Endothelial cell of umbilical vein (primary cell): ENCODE data around the gene RIMBP2. TPM values are rescaled to one million over a fixed set of nuclear protein-coding genes. Genes with fewer than 3 reads are reported as not detected.

Source experiments
- BruUV-seq: library from RNA; stranded (reverse); fragments of 400-500 nt; replicated peaks from 2 replicates; lab custom pipeline; 2021; lab: Mats Ljungman, UMichigan
- CTCF ChIA-PET: fragments of 300-600, 350-600 bp; sonication (Branson Sonifier 250); formaldehyde crosslinking; loops from one replicate; lab custom pipeline; 2021; ENCODE audit warnings: antibody characterized with exemption, inconsistent platforms; lab: Charles Lee
- POLR2A ChIA-PET: fragments of 300-600, 350-600 bp; sonication (Branson Sonifier 250); formaldehyde crosslinking; loops from one replicate; lab custom pipeline; 2021; ENCODE audit warnings: antibody characterized with exemption, inconsistent platforms; lab: Charles Lee
- DNase-seq: peaks from one replicate; pipeline ENCODE4 v3.0.0-alpha.2; 2011; ENCODE audit warnings: low read depth, low spot score
- FAIRE-seq: peaks from 2 replicates; lab custom pipeline; 2011; peaks lifted over from hg19 to GRCh38; lab: Jason Lieb, UNC
- H2AFZ ChIP-seq: 2 replicates; pipeline ENCODE4 v1.6.0; 2012; ENCODE audit warnings: low read depth, low read length, control low read depth, inconsistent platforms
- H3K27ac ChIP-seq: 2 replicates; pipeline ENCODE4 v1.5.1; 2011; ENCODE audit warnings: low read depth, mild to moderate bottlenecking, control low read depth, low read length, moderate library complexity; ENCODE audit not compliant: insufficient read depth
- H3K27me3 ChIP-seq, 2 experiments: 2 replicates each; pipeline versions ENCODE4 v1.6.0 to v1.6.1; 2011; ENCODE audit warnings: low read length in 2 of 2, mixed read lengths in 1 of 2; ENCODE audit not compliant: control insufficient read depth in 2 of 2, insufficient read depth in 2 of 2
- H3K36me3 ChIP-seq, 2 experiments: 2 replicates in 1 of 2; 3 replicates in 1 of 2; pipeline ENCODE4 v1.5.1; 2011; ENCODE audit warnings: low read length in 2 of 2, mild to moderate bottlenecking in 1 of 2, moderate library complexity in 1 of 2; ENCODE audit not compliant: control insufficient read depth in 2 of 2, insufficient read depth in 2 of 2; ENCODE audit errors: extremely low read depth in 1 of 2
- H3K4me1 ChIP-seq: 3 replicates; pipeline ENCODE4 v1.5.1; 2011; ENCODE audit warnings: mild to moderate bottlenecking, low read length; ENCODE audit not compliant: control insufficient read depth, insufficient read depth; ENCODE audit errors: extremely low read depth
- H3K4me2 ChIP-seq: 2 replicates; pipeline ENCODE4 v1.6.1; 2011; ENCODE audit warnings: low read length, control low read depth, mixed read lengths; ENCODE audit not compliant: insufficient read depth
- H3K4me3 ChIP-seq, 3 experiments: fragments of 200-600 bp in 1 of 3; sonication (generic), shearing (Covaris generic) in 1 of 3; replicated peaks in 1 of 3; 2 replicates each; pipeline ENCODE4 v1.5.1; 2011 to 2016; ENCODE audit warnings: control low read depth in 3 of 3, low read length in 3 of 3, mild to moderate bottlenecking in 2 of 3, inconsistent platforms in 1 of 3, low read depth in 1 of 3, moderate library complexity in 1 of 3; ENCODE audit not compliant: insufficient read depth in 1 of 3
- H3K79me2 ChIP-seq: 2 replicates; pipeline ENCODE4 v1.6.0; 2012; ENCODE audit warnings: low read length, inconsistent platforms; ENCODE audit not compliant: control insufficient read depth, insufficient read depth
- H3K9ac ChIP-seq: replicated peaks from 2 replicates; pipeline ENCODE3; 2011; ENCODE audit warnings: low read length, control low read depth; ENCODE audit not compliant: insufficient read depth; ENCODE audit errors: extremely low read depth
- H3K9me1 ChIP-seq: replicated peaks from 3 replicates; pipeline ENCODE4 v1.6.0; 2011; ENCODE audit warnings: mild to moderate bottlenecking, low read length; ENCODE audit not compliant: control insufficient read depth, insufficient read depth; ENCODE audit errors: extremely low read depth
- H3K9me3 ChIP-seq: replicated peaks from 2 replicates; pipeline ENCODE4 v1.5.1; 2012; ENCODE audit warnings: low read length, inconsistent platforms; ENCODE audit not compliant: control insufficient read depth, insufficient read depth
- H4K20me1 ChIP-seq: replicated peaks from 2 replicates; pipeline ENCODE3; 2011; ENCODE audit warnings: mild to moderate bottlenecking, low read length; ENCODE audit not compliant: control insufficient read depth, insufficient read depth; ENCODE audit errors: extremely low read depth
- CTCF ChIP-seq, 2 donors: IDR thresholded peaks; 1 replicate in 1 of 2; 2 replicates in 1 of 2; pipeline ENCODE4 v1.5.1; 2011; ENCODE audit warnings: low read length in 2 of 2, mild to moderate bottlenecking in 2 of 2, moderate library complexity in 2 of 2, control low read depth in 1 of 2, inconsistent platforms in 1 of 2, low read depth in 1 of 2; ENCODE audit not compliant: insufficient read depth in 1 of 2; ENCODE audit errors: extremely low read depth in 1 of 2
- EZH2 ChIP-seq: IDR thresholded peaks from 2 replicates; pipeline ENCODE4 v1.6.1; 2012; ENCODE audit warnings: borderline replicate concordance, low read depth, mild to moderate bottlenecking, moderate library complexity, low read length, inconsistent platforms; ENCODE audit not compliant: severe bottlenecking
- FOS ChIP-seq: IDR thresholded peaks from 2 replicates; pipeline ENCODE4 v1.6.1; 2011; ENCODE audit warnings: mild to moderate bottlenecking, low read length, moderate library complexity, borderline replicate concordance; ENCODE audit not compliant: insufficient read depth
- GATA2 ChIP-seq: IDR thresholded peaks from 2 replicates; pipeline ENCODE4 v1.7.0; 2011; ENCODE audit warnings: low read depth, mild to moderate bottlenecking, moderate library complexity, mixed read lengths, low read length; ENCODE audit not compliant: insufficient read length, insufficient read depth
- JUN ChIP-seq: IDR thresholded peaks from 2 replicates; pipeline ENCODE4 v1.6.1; 2011; ENCODE audit warnings: borderline replicate concordance, low read depth; ENCODE audit not compliant: insufficient read length, insufficient read depth
- MAX ChIP-seq: IDR thresholded peaks from 2 replicates; pipeline ENCODE4 v1.6.1; 2011; ENCODE audit not compliant: insufficient read depth, insufficient read length
- MYC ChIP-seq: IDR thresholded peaks from one replicate; pipeline ENCODE4 v1.6.1; 2011; ENCODE audit warnings: mild to moderate bottlenecking, low read depth, low read length
- POLR2A ChIP-seq: IDR thresholded peaks from 2 replicates; pipeline ENCODE4 v1.6.1; 2012; ENCODE audit warnings: low read depth, mild to moderate bottlenecking, control low read depth, low read length
- POLR2AphosphoS5 ChIP-seq: IDR thresholded peaks from 2 replicates; pipeline ENCODE4 v1.6.1; 2012; ENCODE audit warnings: low read depth, mild to moderate bottlenecking, control low read depth, low read length, moderate library complexity; ENCODE audit not compliant: insufficient read depth
- dilution Hi-C: fragments of 300-500 bp; cut with MboI; formaldehyde crosslinking; loops from one replicate; pipeline ENCODE4 v1.15.0; 2019; ENCODE audit warnings: low sequenced_read_pairs; ENCODE audit not compliant: extremely low pct_ligation_motif_present
- intact Hi-C: fragments of 100-400 bp; cut with micrococcal nuclease; formaldehyde crosslinking; loops from one replicate; pipeline ENCODE4 v1.10.0; 2022
- polyA plus RNA-seq, 4 experiments: library from polyadenylated mRNA; depleted of rRNA in 3 of 4; stranded (reverse) in 3 of 4; unstranded in 1 of 4; fragments of >200 nt; gene quantifications; 2 replicates each; pipeline versions ENCODE4 v1.2.1 to v1.2.3, GENCODE V29; 2011 to 2012; ENCODE audit warnings: missing spikeins in 1 of 4
- total RNA-seq: library from RNA; stranded (reverse); gene quantifications from 2 replicates; pipeline ENCODE4 v1.2.3, GENCODE V29; 2021

RIMBP2 gene
- total and polyA plus RNA-seq, 2 donors (not counting 3 experiments of a cell fraction or from before 2014, with no cell fraction given) = 0.04 TPM; not detected in 1

- no peak for FAIRE-seq
- Histone ChIP-seq H4K20me1 (no peaks in the 10 kb centered on the region), H2AFZ (no peak overlapping the region), H3K36me3 (no peaks in the 10 kb centered on the region), H3K79me2 (no peaks in the 10 kb centered on the region), H3K4me1 (no peaks in the 10 kb centered on the region), H3K9me3 (no peaks in the 10 kb centered on the region), H3K27me3 (no peaks in the 10 kb centered on the region), H3K27ac (no peak overlapping the region), H3K4me2 (no peak overlapping the region), H3K4me3 (no peak overlapping the region), H3K9me1 (no peaks in the 10 kb centered on the region), H3K9ac (no peak overlapping the region)
- POLR2A ChIA-PET = no interaction called here
- BruUV-seq = no TSS peak
- dilution Hi-C loops = no loop called here
- CTCF ChIA-PET = no interaction called here
- no peak for DNase-seq
- TF ChIP-seq MAX (no peak), EZH2 (no peak), POLR2AphosphoS5 (no peak), POLR2A (no peak), GATA2 (no peak), CTCF (IDR thresholded peaks at IDR 0.05; ENCODE audit: extremely low read depth in 1 of 2, insufficient read depth in 1 of 2, low read depth in 1 of 2, low read length in 2 of 2) (no peak), FOS (no peak), MYC (no peak), JUN (no peak)
- intact Hi-C loops = no loop called here
Observed at GRCh38 chr12:130713581-130713991, 2.5 kb downstream of the RIMBP2 start.
